Fibroblast of lung (primary cell): Measurements from ENCODE around the gene TMEM26. TPM values are rescaled to one million over a fixed set of nuclear protein-coding genes. Genes with fewer than 3 reads are reported as not detected.

Source experiments
- DNase-seq, 2 donors: peaks; one replicate each; pipeline versions ENCODE4 v3.0.0 to v3.0.0-alpha.2; 2010; ENCODE audit warnings: low read depth in 2 of 2
- H2AFZ ChIP-seq: 2 replicates; pipeline ENCODE4 v1.5.1; 2012; ENCODE audit warnings: low read length, control low read depth, inconsistent platforms
- H3K27ac ChIP-seq: 2 replicates; pipeline ENCODE4 v1.5.1; 2011; ENCODE audit warnings: low read length, control low read depth; ENCODE audit not compliant: insufficient read depth
- H3K27me3 ChIP-seq: 2 replicates; pipeline ENCODE4 v1.5.1; 2011; ENCODE audit warnings: mild to moderate bottlenecking, low read length; ENCODE audit not compliant: control insufficient read depth, insufficient read depth
- H3K36me3 ChIP-seq: 2 replicates; pipeline ENCODE4 v1.5.1; 2011; ENCODE audit warnings: low read length; ENCODE audit not compliant: control insufficient read depth, insufficient read depth
- H3K4me1 ChIP-seq: 2 replicates; pipeline ENCODE4 v1.5.1; 2011; ENCODE audit warnings: low read length; ENCODE audit not compliant: control insufficient read depth, insufficient read depth; ENCODE audit errors: extremely low read depth
- H3K4me2 ChIP-seq: 2 replicates; pipeline ENCODE4 v1.5.1; 2011; ENCODE audit warnings: low read length, control low read depth; ENCODE audit not compliant: insufficient read depth; ENCODE audit errors: extremely low read depth
- H3K4me3 ChIP-seq, 4 experiments: fragments of 200-600 bp in 1 of 4; sonication (generic) in 1 of 4; replicated peaks in 1 of 4; 2 replicates each; pipeline ENCODE4 v1.5.1; 2011 to 2016; ENCODE audit warnings: low read length in 4 of 4, low read depth in 3 of 4, mild to moderate bottlenecking in 3 of 4, control low read depth in 2 of 4, inconsistent platforms in 1 of 4, mixed read lengths in 1 of 4; ENCODE audit not compliant: insufficient read depth in 1 of 4; ENCODE audit errors: control extremely low read depth in 1 of 4
- H3K79me2 ChIP-seq: 2 replicates; pipeline ENCODE4 v1.5.1; 2012; ENCODE audit warnings: mild to moderate bottlenecking, low read length, inconsistent platforms; ENCODE audit not compliant: control insufficient read depth, insufficient read depth
- H3K9ac ChIP-seq: 2 replicates; pipeline ENCODE4 v1.5.1; 2011; ENCODE audit warnings: mild to moderate bottlenecking, low read length, control low read depth; ENCODE audit not compliant: insufficient read depth
- H3K9me3 ChIP-seq: 2 replicates; pipeline ENCODE4 v1.5.1; 2012; ENCODE audit warnings: low read depth, low read length; ENCODE audit not compliant: control insufficient read depth, insufficient read depth
- H4K20me1 ChIP-seq: 2 replicates; pipeline ENCODE4 v1.5.1; 2011; ENCODE audit warnings: low read length; ENCODE audit not compliant: control insufficient read depth, insufficient read depth; ENCODE audit errors: extremely low read depth
- EZH2 ChIP-seq: IDR thresholded peaks from 2 replicates; pipeline ENCODE4 v1.5.1; 2012; ENCODE audit warnings: low read length, control low read depth, mild to moderate bottlenecking; ENCODE audit errors: missing control alignments
- polyA plus RNA-seq, 2 donors: library from polyadenylated mRNA; depleted of rRNA in 1 of 2; stranded (reverse) in 1 of 2; unstranded in 1 of 2; fragments of >200 nt; gene quantifications; 2 replicates each; pipeline ENCODE4 v1.2.1, GENCODE V29; 2011 to 2012; ENCODE audit warnings: missing spikeins in 1 of 2
- total RNA-seq: library from RNA; depleted of rRNA; stranded (reverse); fragments of >200 nt; gene quantifications from 2 replicates; pipeline ENCODE4 v1.2.1, GENCODE V29; 2014
- TF ChIP-seq, protein P1 (sequence below), 2 donors: IDR thresholded peaks in 1 of 2; conservative IDR thresholded peaks in 1 of 2; 1 replicate in 1 of 2; 2 replicates in 1 of 2; pipeline ENCODE4 v1.5.1; 2011 to 2012; ENCODE audit warnings: low read length in 2 of 2, control low read depth in 1 of 2, inconsistent platforms in 1 of 2, low read depth in 1 of 2, mild to moderate bottlenecking in 1 of 2

The TMEM26 gene
- total and polyA plus RNA-seq, 2 donors (not counting 1 experiment from before 2014, with no cell fraction given), result 1.4 to 2.3 TPM

DNA sequence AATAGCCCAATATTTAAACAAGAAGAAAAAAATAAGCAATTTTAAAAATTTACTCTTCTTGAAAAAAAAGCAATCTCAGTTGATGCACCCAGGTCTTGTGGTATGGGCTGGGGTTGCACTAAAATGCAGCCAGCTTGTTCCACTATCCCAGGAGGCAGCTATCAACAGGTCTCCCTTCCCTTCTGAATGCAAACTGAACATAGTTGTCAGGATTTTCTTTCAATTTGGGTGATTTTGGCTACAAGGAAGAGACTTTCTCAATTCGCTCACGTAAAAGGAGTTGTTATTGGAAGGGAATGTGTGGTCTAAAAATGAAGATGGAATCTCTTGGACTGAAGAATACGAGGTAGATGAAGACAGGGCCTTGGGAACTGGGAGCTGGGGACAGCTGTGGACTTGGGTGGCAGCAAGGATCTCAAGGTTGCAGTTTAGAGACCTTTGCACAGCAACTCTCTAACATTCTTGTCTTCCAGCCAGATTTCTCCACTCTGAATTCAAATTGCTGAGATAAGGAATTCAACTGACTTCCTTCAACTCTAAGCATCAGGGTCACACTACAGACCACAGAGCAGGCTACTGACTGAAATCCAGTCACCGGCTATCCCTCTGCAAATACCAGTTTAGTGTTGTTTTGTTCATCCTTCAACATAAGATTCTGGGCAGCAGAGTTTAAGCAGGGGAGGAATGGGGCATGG is 3.1 kb upstream of the TMEM26 start:
- Histone ChIP-seq H3K27ac (no peak overlapping the region), H3K27me3 (no peaks in the 10 kb centered on the region), H3K4me2 (no peak overlapping the region), H3K79me2 (no peaks in the 10 kb centered on the region), H3K36me3 (no peaks in the 10 kb centered on the region), H3K9me3 (no peaks in the 10 kb centered on the region), H3K9ac (no peak overlapping the region), H3K4me1 (peaks cover 7% of the 10 kb centered on the region), H4K20me1 (no peaks in the 10 kb centered on the region), H3K4me3 (no peak overlapping the region), H2AFZ (no peak overlapping the region)
- TF ChIP-seq, protein P1, sequence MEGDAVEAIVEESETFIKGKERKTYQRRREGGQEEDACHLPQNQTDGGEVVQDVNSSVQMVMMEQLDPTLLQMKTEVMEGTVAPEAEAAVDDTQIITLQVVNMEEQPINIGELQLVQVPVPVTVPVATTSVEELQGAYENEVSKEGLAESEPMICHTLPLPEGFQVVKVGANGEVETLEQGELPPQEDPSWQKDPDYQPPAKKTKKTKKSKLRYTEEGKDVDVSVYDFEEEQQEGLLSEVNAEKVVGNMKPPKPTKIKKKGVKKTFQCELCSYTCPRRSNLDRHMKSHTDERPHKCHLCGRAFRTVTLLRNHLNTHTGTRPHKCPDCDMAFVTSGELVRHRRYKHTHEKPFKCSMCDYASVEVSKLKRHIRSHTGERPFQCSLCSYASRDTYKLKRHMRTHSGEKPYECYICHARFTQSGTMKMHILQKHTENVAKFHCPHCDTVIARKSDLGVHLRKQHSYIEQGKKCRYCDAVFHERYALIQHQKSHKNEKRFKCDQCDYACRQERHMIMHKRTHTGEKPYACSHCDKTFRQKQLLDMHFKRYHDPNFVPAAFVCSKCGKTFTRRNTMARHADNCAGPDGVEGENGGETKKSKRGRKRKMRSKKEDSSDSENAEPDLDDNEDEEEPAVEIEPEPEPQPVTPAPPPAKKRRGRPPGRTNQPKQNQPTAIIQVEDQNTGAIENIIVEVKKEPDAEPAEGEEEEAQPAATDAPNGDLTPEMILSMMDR (conservative IDR thresholded peaks at IDR 0.05 in 1 of 2, IDR thresholded peaks at IDR 0.05 in 1 of 2; ENCODE audit: low read depth in 1 of 2, low read length in 2 of 2), result no peak
- TF ChIP-seq EZH2, result no peak
- peak in 1 of 2 donors; percentile 60 for DNase-seq

DNA sequence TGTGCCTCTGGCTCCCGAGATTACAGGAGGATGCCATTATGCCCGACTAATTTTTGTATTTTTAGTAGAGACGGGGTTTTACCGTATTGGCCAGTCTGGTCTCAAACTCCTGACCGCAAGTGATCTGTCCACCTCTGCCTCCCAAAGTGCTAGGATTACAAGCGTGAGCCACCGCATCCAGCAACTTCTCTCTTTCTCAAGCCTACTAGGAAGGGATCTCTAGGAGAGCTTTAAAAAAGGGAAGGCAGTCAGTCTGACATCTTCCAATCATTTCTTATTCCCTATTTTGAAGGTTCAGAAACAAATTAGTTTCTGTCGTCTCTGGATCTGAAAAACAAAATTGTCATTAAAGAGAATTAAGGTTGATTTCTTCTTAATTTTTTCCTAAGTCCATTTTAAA is 2.5 kb upstream of the TMEM26 start:
- TF ChIP-seq, protein P1 (conservative IDR thresholded peaks at IDR 0.05 in 1 of 2, IDR thresholded peaks at IDR 0.05 in 1 of 2; ENCODE audit: low read depth in 1 of 2, low read length in 2 of 2), result no peak
- no peak for TF ChIP-seq EZH2
- no peak overlapping the region for H2AFZ ChIP-seq

DNA sequence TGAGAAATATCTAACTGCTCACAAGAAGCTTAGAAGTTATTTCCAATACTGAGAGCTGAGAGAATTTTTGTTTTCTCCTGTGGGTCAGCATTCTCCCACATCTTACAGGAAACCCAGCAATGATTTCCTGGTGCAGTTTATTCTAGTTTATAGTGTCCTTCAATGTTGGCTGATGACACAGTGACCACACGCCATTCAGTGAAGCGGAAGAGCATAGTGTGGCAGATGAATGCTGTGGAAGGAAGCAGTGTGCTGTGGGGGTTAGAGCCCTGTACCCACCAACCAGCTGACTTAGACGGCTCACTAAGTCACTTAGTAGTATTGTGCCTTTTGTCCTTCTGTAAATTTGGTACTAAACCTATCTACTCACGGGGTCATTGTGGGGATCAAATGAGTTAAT is 1.4 kb upstream of the TMEM26 start:
- DNase-seq, result peak in 1 of 2 donors; percentile 54
- Histone ChIP-seq H3K79me2 (no peaks in the 10 kb centered on the region), H3K4me3 (no peak overlapping the region), H3K36me3 (no peaks in the 10 kb centered on the region), H3K9me3 (no peaks in the 10 kb centered on the region), H3K27ac (no peak overlapping the region), H3K4me2 (no peak overlapping the region), H4K20me1 (no peaks in the 10 kb centered on the region), H2AFZ (no peak overlapping the region), H3K4me1 (peaks cover 7% of the 10 kb centered on the region), H3K27me3 (no peaks in the 10 kb centered on the region), H3K9ac (no peak overlapping the region)
- TF ChIP-seq, protein P1 (conservative IDR thresholded peaks at IDR 0.05 in 1 of 2, IDR thresholded peaks at IDR 0.05 in 1 of 2; ENCODE audit: low read depth in 1 of 2, low read length in 2 of 2), result no peak
- no peak for TF ChIP-seq EZH2

More for the DNA sequence above, 2.5 kb upstream of the TMEM26 start:
- Histone ChIP-seq H3K9me3 (no peaks in the 10 kb centered on the region), H3K27ac (no peak overlapping the region), H3K79me2 (no peaks in the 10 kb centered on the region), H3K27me3 (no peaks in the 10 kb centered on the region), H3K4me2 (no peak overlapping the region), H3K9ac (no peak overlapping the region), H4K20me1 (no peaks in the 10 kb centered on the region), H3K4me3 (no peak overlapping the region), H3K4me1 (peaks cover 7% of the 10 kb centered on the region), H3K36me3 (no peaks in the 10 kb centered on the region)
- no peak for DNase-seq
